IMR-90 (cell line): ENCODE data around the gene PARP11. TPM values are rescaled to one million over a fixed set of nuclear protein-coding genes. Genes with fewer than 3 reads are reported as not detected.

Experiments
- ATAC-seq: fragments of 200-7000 bp; cut with Tn5 transposase; 2 replicates; pipeline ENCODE4 v1.9.1; 2020; ENCODE audit warnings: low read depth, mild to moderate bottlenecking, moderate library complexity
- BruUV-seq: library from RNA; stranded (reverse); fragments of 400-500 nt; replicated peaks from 2 replicates; lab custom pipeline; 2021; lab: Mats Ljungman, UMichigan
- CTCF ChIA-PET: fragments of 300-600 bp; formaldehyde crosslinking; extraction: SDS; loops from one replicate; lab custom pipeline; 2021; ENCODE audit warnings: antibody characterized with exemption; lab: Yijun Ruan, JAX
- POLR2A ChIA-PET: fragments of 300-600 bp; sonication (Branson Sonifier 250); formaldehyde crosslinking; loops from one replicate; lab custom pipeline; 2022; ENCODE audit warnings: antibody characterized with exemption; ENCODE audit not compliant: unreplicated experiment; lab: Charles Lee
- DNase-seq: peaks from one replicate; pipeline ENCODE4 v3.0.0; 2013
- H2AFZ ChIP-seq: replicated peaks from 2 replicates; pipeline ENCODE3; 2013; ENCODE audit warnings: low read length, mild to moderate bottlenecking; ENCODE audit not compliant: poor library complexity
- H2AK5ac ChIP-seq: 2 replicates; pipeline ENCODE4 v1.6.1; 2013; ENCODE audit warnings: low read depth, low read length, inconsistent platforms
- H2AK9ac ChIP-seq: replicated peaks from 2 replicates; pipeline ENCODE3; 2013; ENCODE audit warnings: mild to moderate bottlenecking, low read depth, low read length, moderate library complexity; ENCODE audit not compliant: poor library complexity
- H2BK120ac ChIP-seq: 2 replicates; pipeline ENCODE4 v1.6.1; 2013; ENCODE audit warnings: low read depth, low read length, inconsistent platforms
- H2BK15ac ChIP-seq: 3 replicates; pipeline ENCODE4 v1.6.1; 2013; ENCODE audit warnings: low read depth, low read length, inconsistent platforms
- H2BK20ac ChIP-seq: 2 replicates; pipeline ENCODE4 v1.6.1; 2013; ENCODE audit warnings: low read depth, mild to moderate bottlenecking, inconsistent platforms, low read length, moderate library complexity
- H2BK5ac ChIP-seq: 2 replicates; pipeline ENCODE4 v1.6.1; 2013; ENCODE audit warnings: mild to moderate bottlenecking, low read depth, low read length, inconsistent platforms; ENCODE audit not compliant: poor library complexity, severe bottlenecking
- H3K14ac ChIP-seq: replicated peaks from 2 replicates; pipeline ENCODE4 v1.6.1; 2013; ENCODE audit warnings: low read depth, low read length, inconsistent platforms
- H3K18ac ChIP-seq: 2 replicates; pipeline ENCODE4 v1.6.1; 2013; ENCODE audit warnings: low read depth, low read length, control low read depth
- H3K23ac ChIP-seq: 2 replicates; pipeline ENCODE4 v1.6.1; 2013; ENCODE audit warnings: low read depth, low read length, inconsistent platforms
- H3K27ac ChIP-seq: 2 replicates; pipeline ENCODE4 v1.5.1; 2013; ENCODE audit warnings: mild to moderate bottlenecking, control low read depth, low read length; ENCODE audit not compliant: insufficient read depth
- H3K27me3 ChIP-seq: 2 replicates; pipeline ENCODE4 v1.6.1; 2013; ENCODE audit warnings: low read length; ENCODE audit not compliant: control insufficient read depth, insufficient read depth
- H3K36me3 ChIP-seq: 2 replicates; pipeline ENCODE4 v1.6.1; 2013; ENCODE audit warnings: low read length, mixed read lengths; ENCODE audit not compliant: control insufficient read depth, insufficient read depth
- H3K4ac ChIP-seq: 2 replicates; pipeline ENCODE4 v1.6.1; 2013; ENCODE audit warnings: low read depth, low read length, inconsistent platforms
- H3K4me1 ChIP-seq: 2 replicates; pipeline ENCODE4 v1.6.1; 2013; ENCODE audit warnings: low read length, mixed read lengths; ENCODE audit not compliant: control insufficient read depth, insufficient read depth
- H3K4me2 ChIP-seq: 2 replicates; pipeline ENCODE4 v1.6.1; 2013; ENCODE audit warnings: low read depth, mild to moderate bottlenecking, control low read depth, low read length, moderate library complexity
- H3K4me3 ChIP-seq: 2 replicates; pipeline ENCODE4 v1.5.1; 2013; ENCODE audit warnings: low read depth, mild to moderate bottlenecking, control low read depth, low read length, moderate library complexity; ENCODE audit not compliant: insufficient read depth
- H3K56ac ChIP-seq: 2 replicates; pipeline ENCODE4 v1.6.1; 2013; ENCODE audit warnings: low read length, inconsistent platforms; ENCODE audit not compliant: insufficient read depth; ENCODE audit errors: extremely low read depth
- H3K79me1 ChIP-seq, 2 experiments: 2 replicates each; pipeline ENCODE4 v1.6.1; 2013; ENCODE audit warnings: low read length in 2 of 2, inconsistent platforms in 1 of 2, low read depth in 1 of 2
- H3K9ac ChIP-seq: 2 replicates; pipeline ENCODE4 v1.6.1; 2013; ENCODE audit warnings: low read depth, low read length, control low read depth
- H3K9me1 ChIP-seq: 2 replicates; pipeline ENCODE4 v1.6.1; 2013; ENCODE audit warnings: low read length, inconsistent platforms; ENCODE audit not compliant: insufficient read depth
- H3K9me3 ChIP-seq: 2 replicates; pipeline ENCODE4 v1.6.1; 2013; ENCODE audit warnings: low read length; ENCODE audit not compliant: control insufficient read depth, insufficient read depth
- H4K20me1 ChIP-seq: 2 replicates; pipeline ENCODE4 v1.6.1; 2013; ENCODE audit warnings: low read length, inconsistent platforms; ENCODE audit not compliant: insufficient read depth
- H4K5ac ChIP-seq: 2 replicates; pipeline ENCODE4 v1.6.1; 2013; ENCODE audit warnings: mild to moderate bottlenecking, low read depth, low read length, control low read depth
- H4K8ac ChIP-seq, 2 experiments: 2 replicates each; pipeline ENCODE4 v1.6.1; 2013; ENCODE audit warnings: low read depth in 2 of 2, low read length in 2 of 2, control low read depth in 1 of 2, inconsistent platforms in 1 of 2
- H4K91ac ChIP-seq: 2 replicates; pipeline ENCODE4 v1.6.1; 2013; ENCODE audit warnings: low read depth, low read length, inconsistent platforms; ENCODE audit not compliant: insufficient read depth
- CHD1 ChIP-seq: IDR thresholded peaks from 2 replicates; pipeline ENCODE4 v1.6.1; 2012; ENCODE audit warnings: low read depth, low read length, improper control_type of control experiment
- MAFK ChIP-seq: IDR thresholded peaks from 2 replicates; pipeline ENCODE4 v1.6.1; 2012; ENCODE audit warnings: low read depth, low read length, improper control_type of control experiment
- MAZ ChIP-seq: IDR thresholded peaks from 2 replicates; pipeline ENCODE4 v1.6.1; 2012; ENCODE audit warnings: low read depth, mild to moderate bottlenecking, low read length, improper control_type of control experiment, moderate library complexity, borderline replicate concordance
- MXI1 ChIP-seq: IDR thresholded peaks from 2 replicates; pipeline ENCODE4 v1.6.1; 2012; ENCODE audit warnings: low read depth, mild to moderate bottlenecking, low read length, moderate library complexity, borderline replicate concordance
- POLR2A ChIP-seq: IDR thresholded peaks from 2 replicates; pipeline ENCODE4 v1.6.1; 2012; ENCODE audit warnings: mild to moderate bottlenecking, low read depth, low read length
- RFX5 ChIP-seq: IDR thresholded peaks from 2 replicates; pipeline ENCODE4 v1.8.0; 2012; ENCODE audit warnings: low read depth, mild to moderate bottlenecking, low read length, moderate library complexity
- WGBS, 2 experiments: methylation state at CpG; one replicate each; pipeline versions ENCODE4 v1.1.5 to v1.1.7; 2013; ENCODE audit warnings: missing lambda C conversion rate in 2 of 2; ENCODE audit not compliant: insufficient read length in 1 of 2; ENCODE audit errors: extremely low coverage in 2 of 2; 5-methylcytosine and 5-hydroxymethylcytosine counted together
- dilution Hi-C: fragments of 300-500 bp; cut with HindIII; formaldehyde crosslinking; loops from one replicate; pipeline ENCODE4 v1.14.3; 2018; ENCODE audit warnings: low sequenced_read_pairs; ENCODE audit not compliant: unreplicated experiment
- in situ Hi-C: fragments of 300-500 bp; cut with MboI; formaldehyde crosslinking; loops from 3 replicates; pipeline ENCODE4 v1.14.3; 2019; ENCODE audit warnings: low sequenced_read_pairs, inconsistent platforms, mixed read lengths
- intact Hi-C: fragments of 100-400 bp; cut with micrococcal nuclease; formaldehyde crosslinking; loops from 2 replicates; pipeline ENCODE4 v1.10.0; 2022
- polyA plus RNA-seq, 3 experiments: library from polyadenylated mRNA; depleted of rRNA; stranded (reverse); fragments of >200 nt; gene quantifications; 2 replicates each; pipeline ENCODE4 v1.2.3, GENCODE V29; 2012; ENCODE audit warnings: low replicate concordance in 1 of 3
- total RNA-seq: library from RNA; depleted of rRNA; stranded (reverse); fragments of >200 nt; gene quantifications from 2 replicates; pipeline ENCODE4 v1.2.3, GENCODE V29; 2012

Gene PARP11
- total and polyA plus RNA-seq, 2 of the 4 experiments (the other 2 are of a cell fraction), result 1.8 to 3.0 TPM

DNA sequence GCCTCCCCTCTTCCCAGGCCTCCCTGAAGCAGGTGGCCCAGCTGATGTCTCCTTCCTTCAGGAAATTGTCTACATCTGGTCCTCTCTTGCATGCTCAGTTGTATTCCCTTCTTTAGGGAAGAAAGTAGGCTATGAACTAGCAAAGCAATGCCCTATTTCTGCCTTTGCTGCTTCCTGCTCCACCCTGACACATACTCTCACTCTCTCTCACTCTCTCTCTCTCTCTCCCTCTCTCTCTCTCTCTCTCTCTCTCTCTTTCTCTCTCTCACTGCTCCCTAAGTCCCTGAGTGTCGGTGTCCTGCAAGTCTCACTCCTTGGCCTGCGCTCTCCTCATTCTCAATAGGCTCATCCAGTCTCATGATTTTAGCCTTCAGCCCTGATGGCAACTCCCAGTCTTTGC lies 19.4 kb upstream of the PARP11 start:
- no peak for TF ChIP-seq MAZ
- TF ChIP-seq MXI1, result no peak
- TF ChIP-seq RFX5, result no peak
- no peak for TF ChIP-seq CHD1
- no peak for TF ChIP-seq POLR2A
- no peak for TF ChIP-seq MAFK
- dilution Hi-C loops, result no loop called here
- no peak overlapping the region for H2BK5ac ChIP-seq
- no peak overlapping the region for H2AFZ ChIP-seq
- no TSS peak for BruUV-seq
- H4K91ac ChIP-seq, result no peak overlapping the region
- CTCF ChIA-PET, result no interaction called here
- no peak overlapping the region for H2BK15ac ChIP-seq
- H3K23ac ChIP-seq, result no peak overlapping the region
- no peaks in the 10 kb centered on the region for H3K9me1 ChIP-seq
- intact Hi-C loops, result loop anchor here (10.0 kb wide), 1 partner anchor 82 kb away; no protein-coding TSS in a partner anchor
- in situ Hi-C loops, result no loop called here
- H3K27me3 ChIP-seq, result peaks cover 8% of the 10 kb centered on the region
- no peak overlapping the region for H3K14ac ChIP-seq
- H2BK20ac ChIP-seq, result no peak overlapping the region
- H3K27ac ChIP-seq, result no peak overlapping the region
- H3K4me2 ChIP-seq, result no peak overlapping the region
- no peak overlapping the region for H3K9ac ChIP-seq
- no peak overlapping the region for H3K56ac ChIP-seq
- no peak overlapping the region for H4K8ac ChIP-seq
- ATAC-seq, result no peak
- WGBS, 2 experiments, result no CpG with 5 or more reads among the region's 2 CpGs
- H3K4me3 ChIP-seq, result no peak overlapping the region
- H2BK120ac ChIP-seq, result no peak overlapping the region
- H3K9me3 ChIP-seq, result no peaks in the 10 kb centered on the region
- H4K20me1 ChIP-seq, result no peaks in the 10 kb centered on the region
- DNase-seq, result no peak
- H3K36me3 ChIP-seq, result no peaks in the 10 kb centered on the region
- no peak overlapping the region for H2AK5ac ChIP-seq
- H3K4ac ChIP-seq, result no peak overlapping the region
- no peaks in the 10 kb centered on the region for H3K79me1 ChIP-seq
- H3K4me1 ChIP-seq, result no peaks in the 10 kb centered on the region
- H2AK9ac ChIP-seq, result no peak overlapping the region
- POLR2A ChIA-PET, result no interaction called here
- no peak overlapping the region for H3K18ac ChIP-seq
- no peak overlapping the region for H4K5ac ChIP-seq
